Sciatic nerve (tissue), 2 donors: ENCODE results near the gene ZNF629. TPM values are rescaled to one million over a fixed set of nuclear protein-coding genes. Genes with fewer than 3 reads are reported as not detected.

Experiments used
- ATAC-seq: fragments of 200-7000 bp; cut with Tn5 transposase; one replicate; pipeline ENCODE4 v1.9.1; 2020; ENCODE audit warnings: mild to moderate bottlenecking, moderate library complexity
- DNase-seq: peaks from one replicate; pipeline ENCODE4 v3.0.0-alpha.2; 2020; ENCODE audit warnings: low spot score
- intact Hi-C: fragments of 100-400 bp; cut with DNase I; formaldehyde crosslinking; loops from one replicate; pipeline ENCODE4 v1.14.2; 2022
- total RNA-seq: library from RNA; stranded (reverse); fragmentation: NEBNext Ultra II Directional; extraction: Animal tissue kit (Norgen Biotek cat#: 25700); gene quantifications from one replicate; pipeline ENCODE4 v1.2.1, GENCODE V29; 2021
- donor health status: DM: no; HTN: no; CAD: no.
- donor health status: DM: no; HTN: no; CAD: no.

The ZNF629 gene
- total RNA-seq, 1 donor from 2014 or later, result 14.0 TPM

GRCh38 chr16:30773826-30774225 lies 13.2 kb downstream of the ZNF629 start:
- intact Hi-C loops, result no loop called here
- no peak for ATAC-seq
- no peak for DNase-seq

- intact Hi-C loops, result no loop called here
- ATAC-seq (no peak), DNase-seq (no peak)
These were observed 15.3 kb downstream of the ZNF629 start for GRCh38 chr16:30771726-30772125.

- ATAC-seq, result no peak
- DNase-seq, result no peak
- intact Hi-C loops, result no loop called here
These were observed 17.5 kb downstream of the ZNF629 start for GRCh38 chr16:30769379-30770089.

- DNase-seq (no peak), ATAC-seq (no peak)
- intact Hi-C loops, result no loop called here
These were observed 18.3 kb downstream of the ZNF629 start for GRCh38 chr16:30768583-30769181.

GRCh38 chr16:30767767-30768465 lies 19.1 kb downstream of the ZNF629 start:
- intact Hi-C loops, result no loop called here
- no peak for ATAC-seq
- no peak for DNase-seq

GRCh38 chr16:30766933-30767284 lies 20.1 kb downstream of the ZNF629 start:
- no peak for DNase-seq
- intact Hi-C loops, result no loop called here
- ATAC-seq, result no peak

GRCh38 chr16:30766206-30766932 lies 20.6 kb downstream of the ZNF629 start:
- intact Hi-C loops, result no loop called here

GRCh38 chr16:30764816-30765465 lies 22.1 kb downstream of the ZNF629 start:
- DNase-seq (no peak), ATAC-seq (no peak)
- intact Hi-C loops, result no loop called here

More at GRCh38 chr16:30766206-30766932, 20.6 kb downstream of the ZNF629 start:
- DNase-seq (no peak), ATAC-seq (no peak)

- ATAC-seq (no peak), DNase-seq (no peak)
- intact Hi-C loops, result no loop called here
These were observed 22.9 kb downstream of the ZNF629 start for GRCh38 chr16:30764086-30764485.

- ATAC-seq, result no peak
- DNase-seq, result no peak
- intact Hi-C loops, result no loop called here
These were observed 23.8 kb downstream of the ZNF629 start for GRCh38 chr16:30762991-30763725.

- DNase-seq (peak; percentile 97), ATAC-seq (peak; percentile 99)
- intact Hi-C loops, result no loop called here
These were observed 24.8 kb downstream of the ZNF629 start, which contains the start of the genes CFAP119 and RNF40 for GRCh38 chr16:30761928-30762902. Gene CFAP119, minus strand, starts transcription at chr16:30762062. Its CDS starts 314 bp downstream, at chr16:30761748. Gene RNF40, plus strand, starts transcription at chr16:30762322. Its CDS starts 224 bp downstream, at chr16:30762546.

GRCh38 chr16:30761427-30761927 lies 25.5 kb downstream of the ZNF629 start:
- DNase-seq (peak; percentile 63), ATAC-seq (peak; percentile 17)
- intact Hi-C loops, result no loop called here

- intact Hi-C loops, result no loop called here
These were observed 26.2 kb downstream of the ZNF629 start for GRCh38 chr16:30760577-30761426.

GRCh38 chr16:30760001-30760559 lies 26.9 kb downstream of the ZNF629 start:
- ATAC-seq (no peak), DNase-seq (no peak)
- intact Hi-C loops, result no loop called here

More at GRCh38 chr16:30760577-30761426, 26.2 kb downstream of the ZNF629 start:
- DNase-seq (no peak), ATAC-seq (no peak)

GRCh38 chr16:30758988-30759491 lies 28.0 kb downstream of the ZNF629 start:
- DNase-seq (peak; percentile 60), ATAC-seq (no peak)
- intact Hi-C loops, result no loop called here

- ATAC-seq (no peak), DNase-seq (peak; percentile 45)
- intact Hi-C loops, result no loop called here
These were observed 29.7 kb downstream of the ZNF629 start for GRCh38 chr16:30757316-30757715.
